Activated T-cell treated with anti-CD3 and anti-CD28 coated beads for 24 hours (primary cell): ENCODE measurements around the gene SYPL1.
A peak's percentile ranks its signal among the peaks of the same experiment; 100 is the strongest.

Experiments used
- DNase-seq: peaks from one replicate; pipeline ENCODE4 v3.0.0-alpha.2; 2020; ENCODE audit warnings: low read depth

The SYPL1 gene

DNA sequence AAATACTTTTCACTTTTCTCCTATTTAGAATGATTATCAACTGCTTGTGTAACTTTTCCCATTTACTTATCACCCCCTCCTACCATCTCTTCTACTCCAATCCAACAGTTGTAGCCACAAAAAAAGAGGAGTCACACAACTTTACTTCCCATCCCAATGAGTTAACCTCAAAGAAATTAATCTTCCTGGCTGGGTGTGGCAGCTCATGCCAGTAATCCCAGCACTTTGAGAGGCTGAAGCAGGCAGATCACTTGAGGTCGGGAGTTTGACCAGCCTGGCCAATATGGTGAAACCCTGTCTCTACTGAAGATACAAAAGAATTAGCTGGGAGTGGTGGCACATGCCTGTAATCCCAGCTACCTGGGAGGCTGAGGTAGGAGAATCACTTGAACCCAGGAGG, 19.9 kb downstream of the SYPL1 start:
- no peak for DNase-seq

DNA sequence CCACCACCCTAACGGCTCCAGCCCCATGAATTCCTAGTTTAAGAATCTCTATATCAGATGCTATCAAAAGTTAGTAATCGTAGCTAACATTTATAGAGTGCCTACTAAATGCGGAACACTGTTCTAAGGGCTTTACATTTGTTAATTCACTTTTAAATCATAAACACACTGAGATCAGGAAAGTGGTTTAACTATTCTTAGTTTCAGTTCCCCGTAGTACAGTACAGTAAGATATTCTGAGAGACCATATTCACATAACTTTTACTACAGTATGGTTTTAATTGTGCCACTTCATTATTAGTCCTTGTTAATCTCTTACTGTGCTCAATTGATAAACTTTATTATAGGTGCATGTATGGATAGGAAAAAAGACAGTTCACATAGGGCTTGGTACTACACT, 22.5 kb downstream of the SYPL1 start:
- DNase-seq = no peak

DNA sequence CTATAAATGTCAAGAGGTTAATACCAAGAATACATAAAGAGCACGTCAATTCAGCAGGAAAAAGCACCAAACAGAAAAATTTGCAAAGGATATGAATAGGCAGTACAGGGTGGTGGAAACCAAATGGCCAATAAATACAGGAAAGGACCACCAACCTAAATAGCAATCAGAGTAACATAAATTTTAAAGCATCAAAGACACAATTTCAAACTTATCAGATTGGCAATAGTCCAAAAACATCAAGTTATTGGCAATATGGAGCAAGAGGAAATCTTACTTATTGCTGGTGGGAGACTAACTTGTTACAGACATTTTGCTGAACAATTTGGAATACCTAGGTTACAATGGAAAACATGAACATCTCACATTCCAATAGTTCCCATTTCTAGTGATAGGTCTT, 24.1 kb downstream of the SYPL1 start:
- DNase-seq = no peak

DNA sequence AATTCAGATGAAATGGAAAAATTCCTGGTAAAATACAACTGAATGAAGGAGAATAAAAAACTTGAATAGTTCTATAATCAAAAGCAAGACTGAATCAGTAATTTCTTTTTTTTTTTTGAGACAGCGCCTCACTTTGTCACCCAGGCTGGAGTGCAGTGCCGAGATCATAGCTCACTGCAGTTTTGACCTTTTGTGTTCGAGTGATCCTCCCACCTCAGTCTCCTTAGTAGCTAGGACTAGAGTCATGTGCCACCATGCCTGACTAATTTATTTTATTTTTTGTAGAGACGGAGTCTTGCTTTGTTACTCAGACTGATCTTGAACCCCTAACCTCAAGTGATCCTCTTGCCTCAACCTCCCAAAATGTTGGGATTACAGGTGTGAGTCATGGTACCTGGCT, 26.1 kb downstream of the SYPL1 start:
- DNase-seq = no peak

DNA sequence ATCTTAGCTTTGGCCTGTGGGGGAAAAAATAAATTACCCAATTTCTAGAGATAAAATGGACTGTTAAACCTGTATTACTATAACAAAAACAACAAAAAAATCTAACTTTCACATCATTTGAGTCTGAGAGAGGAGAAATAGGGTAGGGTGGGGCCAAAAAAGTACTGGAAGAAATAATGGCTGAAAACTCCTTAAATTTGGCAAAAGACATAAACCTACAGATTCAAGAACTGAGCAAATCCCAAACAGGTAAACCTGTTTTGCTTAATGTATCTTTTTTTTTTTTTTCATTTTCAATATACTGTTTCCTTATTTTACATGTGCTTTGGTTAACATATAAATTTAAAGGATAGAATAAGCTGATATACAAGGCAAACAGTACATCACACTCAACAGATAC, 27.1 kb downstream of the SYPL1 start:
- DNase-seq = no peak

DNA sequence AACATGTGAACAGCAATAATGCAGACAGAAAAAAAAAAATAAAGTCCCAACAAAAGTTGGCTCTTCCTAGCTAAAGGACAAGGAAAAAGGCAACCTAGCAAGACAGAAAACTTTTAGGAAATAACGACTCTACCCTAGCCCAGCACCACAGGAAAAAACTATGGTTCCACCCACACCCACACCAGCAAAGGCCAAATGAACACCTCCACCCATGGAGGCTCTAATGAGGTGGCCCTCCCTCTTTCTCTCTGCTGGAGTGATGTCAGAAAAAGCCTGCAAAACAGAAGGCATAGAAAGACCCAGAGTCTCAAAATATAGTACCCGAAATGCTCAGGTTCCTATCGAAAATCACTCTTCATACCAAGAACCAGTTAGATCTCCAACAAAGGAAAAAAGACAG, 28.4 kb downstream of the SYPL1 start:
- no peak for DNase-seq

DNA sequence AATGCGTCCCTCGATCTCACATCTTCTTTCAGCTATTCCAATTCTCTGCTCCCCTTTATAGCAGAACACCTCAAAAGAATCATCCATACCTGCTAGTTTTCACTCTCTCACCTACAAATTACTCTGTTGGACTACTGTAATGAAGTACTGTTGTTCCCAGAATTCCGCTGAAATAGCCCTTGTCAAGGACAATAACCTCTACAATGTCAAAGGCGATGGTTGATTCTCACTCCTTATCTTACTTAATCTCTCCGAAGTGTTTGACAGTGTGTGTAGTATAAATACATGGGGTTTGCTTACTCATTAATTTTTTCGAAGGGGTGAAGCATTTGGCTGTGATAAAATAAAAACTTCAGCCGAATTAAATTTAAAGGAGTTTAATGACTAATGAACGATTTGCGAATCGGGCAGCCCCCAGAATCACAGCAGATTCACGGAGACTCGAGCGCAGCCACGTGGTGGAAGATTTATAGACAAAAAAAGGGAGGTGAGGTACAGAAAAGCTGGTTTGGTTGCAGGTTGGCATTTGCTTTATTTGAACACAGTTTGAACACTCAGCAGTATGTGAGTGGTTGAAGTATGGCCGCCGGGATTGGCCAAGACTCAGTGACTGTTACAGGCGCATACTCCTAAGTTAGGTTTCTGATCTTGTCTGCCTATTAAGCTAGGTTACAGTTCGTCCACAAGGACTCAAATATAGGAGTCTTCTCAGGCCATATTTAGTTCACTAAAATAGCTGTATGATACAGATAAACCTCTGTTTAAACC, 29.8 kb downstream of the SYPL1 start:
- DNase-seq = no peak

DNA sequence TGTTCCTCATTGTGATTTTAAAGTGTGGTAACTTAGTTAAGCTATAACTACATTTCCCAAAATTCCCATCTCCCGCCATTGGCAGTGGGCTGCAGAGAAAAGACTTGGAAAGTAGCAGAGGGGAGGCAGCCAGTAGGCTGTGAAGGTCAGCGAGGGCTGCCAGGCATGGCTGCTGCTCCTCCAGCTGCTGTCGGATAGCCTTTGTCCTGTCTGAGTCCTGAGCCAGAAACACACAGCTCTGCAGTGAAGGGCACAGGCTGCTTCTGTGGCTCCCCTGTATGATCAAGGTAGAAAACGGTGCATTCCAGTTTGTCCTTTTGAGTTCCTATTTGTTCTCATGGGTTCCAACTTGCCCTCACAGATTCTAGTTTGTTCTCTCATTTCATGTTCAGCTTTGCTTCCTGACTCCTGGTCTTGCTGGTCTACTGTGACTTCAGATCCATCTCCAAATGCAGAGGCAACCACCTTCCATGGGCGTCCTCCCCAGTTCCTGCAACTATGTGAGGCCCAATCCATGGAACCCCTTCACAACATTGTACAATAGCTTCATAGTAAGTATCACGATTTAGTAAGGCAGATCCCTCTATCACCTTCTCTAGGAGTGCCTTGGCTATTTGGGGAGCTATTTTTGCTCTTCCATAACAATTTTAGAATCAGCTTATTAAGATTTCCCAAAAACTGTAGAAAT, 31.7 kb downstream of the SYPL1 start:
- DNase-seq = no peak

DNA sequence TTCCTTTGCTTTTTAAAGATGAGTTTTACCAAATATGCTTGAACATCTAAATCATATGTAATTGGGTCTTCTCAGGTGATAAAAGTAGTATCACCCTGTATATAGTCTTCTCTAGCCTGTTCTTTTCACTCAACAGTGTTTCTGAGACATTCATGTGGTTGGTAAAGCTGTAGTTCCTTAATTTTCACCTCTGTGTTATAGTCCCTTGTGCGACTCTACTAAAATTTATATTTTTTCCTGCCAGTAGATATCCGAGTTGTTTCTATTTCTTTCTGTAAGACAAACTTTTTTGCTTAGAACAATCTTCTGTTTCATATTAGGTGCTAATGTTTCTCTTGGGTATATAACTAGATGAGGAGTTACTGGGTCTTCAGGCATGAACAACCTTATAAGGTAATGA, 35.6 kb downstream of the SYPL1 start:
- DNase-seq = no peak

DNA sequence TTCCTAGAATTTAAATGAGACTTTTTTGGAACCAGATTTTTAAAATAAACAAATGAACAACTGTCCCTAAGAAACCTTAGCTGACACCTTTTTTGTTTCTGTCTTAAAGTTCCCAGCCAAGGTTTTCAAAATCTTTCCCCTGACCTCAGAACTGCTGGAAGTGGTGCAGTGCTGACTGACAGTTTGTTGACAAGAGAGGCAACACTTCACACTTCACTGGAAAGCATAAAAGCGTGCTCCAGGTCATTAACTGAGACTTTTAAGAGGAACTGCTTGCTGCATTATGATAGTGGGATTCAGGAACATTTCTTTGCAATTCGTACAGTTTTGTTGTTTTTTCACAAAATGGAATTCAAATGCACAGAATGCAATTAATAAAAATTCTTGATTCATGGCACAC, 36.2 kb downstream of the SYPL1 start:
- no peak for DNase-seq

DNA sequence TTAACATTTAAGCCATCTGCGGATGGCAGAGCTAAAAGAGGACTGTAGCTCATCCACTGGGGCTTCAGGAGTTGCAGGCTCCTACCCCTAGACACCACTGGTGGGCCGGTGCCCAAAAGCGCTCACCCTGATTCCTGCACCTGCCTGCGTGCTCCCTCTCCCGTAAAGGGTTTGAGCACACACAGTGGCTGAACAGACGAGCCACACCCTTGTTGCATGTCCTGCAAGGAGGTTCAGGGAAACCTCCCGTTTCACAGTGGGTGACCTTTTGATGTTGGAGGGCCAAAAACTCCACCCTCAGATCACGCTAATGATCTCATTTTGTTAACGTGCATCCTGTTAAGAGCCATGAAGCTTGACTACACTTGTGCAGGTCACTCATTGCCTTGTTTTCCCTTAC, 37.9 kb downstream of the SYPL1 start:
- DNase-seq = no peak

DNA sequence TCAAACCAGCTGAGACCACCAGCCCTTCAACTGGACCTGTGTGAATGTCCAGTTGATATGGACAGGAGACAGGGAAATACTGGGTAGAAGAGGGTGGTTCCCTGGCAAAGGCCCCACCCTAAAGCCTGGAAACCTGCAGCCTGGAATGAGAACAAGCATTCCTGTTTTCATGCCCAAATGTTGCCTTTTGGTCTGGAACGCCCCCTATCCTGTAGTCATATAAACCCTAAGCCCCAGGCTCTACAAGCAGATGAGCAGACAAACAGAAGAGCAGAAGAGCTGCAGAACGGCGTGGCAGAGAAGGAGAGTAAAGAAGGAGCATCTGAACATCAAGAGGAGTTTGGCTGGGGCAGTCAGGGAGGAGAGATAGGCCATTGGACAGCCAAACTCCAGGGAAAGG, 38.4 kb downstream of the SYPL1 start:
- no peak for DNase-seq

DNA sequence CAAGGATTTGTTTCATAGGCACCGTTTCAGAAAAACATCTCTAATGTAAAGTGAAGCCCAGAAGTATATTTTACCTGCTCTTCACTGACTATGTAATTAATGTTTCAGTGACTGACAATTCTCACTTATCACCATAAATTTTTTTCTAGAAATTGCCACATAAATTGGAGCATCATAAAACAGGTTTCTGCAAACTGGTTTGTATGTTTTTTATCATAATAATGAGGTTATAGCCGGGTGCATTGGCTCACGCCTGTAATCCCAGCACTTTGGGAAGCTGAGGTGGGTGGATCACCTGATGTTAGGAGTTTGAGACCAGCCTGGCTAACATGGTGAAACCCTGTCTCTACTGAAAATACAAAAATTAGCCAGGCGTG, 39.4 kb downstream of the SYPL1 start:
- DNase-seq = no peak

DNA sequence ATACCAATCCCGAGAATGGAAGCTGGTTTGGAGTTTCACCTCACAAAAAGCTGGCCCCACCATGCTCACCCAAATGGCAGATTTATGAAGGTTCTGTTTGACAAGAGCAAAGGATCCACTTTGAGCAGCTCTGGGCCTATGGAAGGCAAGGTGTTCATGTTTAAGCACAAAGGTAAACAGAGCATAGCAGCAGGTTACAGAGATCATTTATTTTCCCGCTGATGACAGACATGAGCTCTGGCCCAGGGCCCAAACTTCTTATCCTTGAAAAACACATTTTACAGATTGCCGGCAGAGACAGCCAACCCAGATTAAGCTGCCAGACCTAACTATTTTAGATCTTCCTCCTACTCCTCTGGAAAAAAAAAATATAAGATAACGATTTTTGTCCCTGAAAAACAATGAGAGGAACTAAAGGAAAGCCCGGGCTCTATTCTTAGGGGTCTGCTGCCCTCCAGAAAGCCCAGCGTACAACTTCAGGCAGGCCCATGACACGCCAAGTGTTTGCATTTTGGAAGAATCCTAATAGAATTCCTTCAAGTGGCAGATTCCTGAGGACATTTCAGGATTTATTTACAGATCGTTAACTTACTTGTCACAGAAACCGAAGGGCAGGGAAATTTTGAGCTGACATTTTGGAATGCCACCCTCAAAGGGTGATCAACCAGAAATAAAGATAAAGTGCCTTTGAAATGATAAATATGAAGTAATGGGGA, 40.0 kb downstream of the SYPL1 start:
- no peak for DNase-seq

DNA sequence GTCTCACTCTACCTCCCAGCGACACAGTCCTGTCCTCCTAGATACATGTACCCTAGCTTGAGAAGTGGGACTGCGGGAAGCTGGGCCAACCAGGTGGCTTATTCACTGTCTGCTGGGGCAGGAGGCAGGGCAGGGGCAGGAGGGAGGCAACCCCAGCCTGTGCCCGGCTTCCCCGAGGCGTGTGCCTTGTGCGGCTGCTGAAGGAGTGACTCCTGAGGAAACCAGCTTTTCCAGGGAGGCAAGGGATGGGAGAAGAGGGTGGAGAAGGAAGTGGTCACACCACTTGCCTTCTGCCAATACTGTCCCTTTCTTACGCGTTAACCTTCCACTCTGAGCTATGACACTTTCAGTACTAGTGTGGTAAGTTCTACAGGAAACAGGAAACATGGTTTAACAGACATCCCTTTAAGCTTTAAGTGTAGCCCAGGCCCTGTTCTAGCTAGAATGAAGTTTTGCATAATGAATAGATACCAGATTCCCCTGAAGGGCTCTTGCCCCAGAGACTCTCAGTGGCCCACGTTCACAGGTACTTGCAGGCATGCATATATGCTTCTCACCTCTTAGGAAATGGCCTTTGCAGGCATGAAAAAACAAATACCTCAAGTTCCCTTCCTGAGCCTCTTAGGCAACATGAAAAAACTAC, 40.6 kb downstream of the SYPL1 start:
- DNase-seq = peak; percentile 27

DNA sequence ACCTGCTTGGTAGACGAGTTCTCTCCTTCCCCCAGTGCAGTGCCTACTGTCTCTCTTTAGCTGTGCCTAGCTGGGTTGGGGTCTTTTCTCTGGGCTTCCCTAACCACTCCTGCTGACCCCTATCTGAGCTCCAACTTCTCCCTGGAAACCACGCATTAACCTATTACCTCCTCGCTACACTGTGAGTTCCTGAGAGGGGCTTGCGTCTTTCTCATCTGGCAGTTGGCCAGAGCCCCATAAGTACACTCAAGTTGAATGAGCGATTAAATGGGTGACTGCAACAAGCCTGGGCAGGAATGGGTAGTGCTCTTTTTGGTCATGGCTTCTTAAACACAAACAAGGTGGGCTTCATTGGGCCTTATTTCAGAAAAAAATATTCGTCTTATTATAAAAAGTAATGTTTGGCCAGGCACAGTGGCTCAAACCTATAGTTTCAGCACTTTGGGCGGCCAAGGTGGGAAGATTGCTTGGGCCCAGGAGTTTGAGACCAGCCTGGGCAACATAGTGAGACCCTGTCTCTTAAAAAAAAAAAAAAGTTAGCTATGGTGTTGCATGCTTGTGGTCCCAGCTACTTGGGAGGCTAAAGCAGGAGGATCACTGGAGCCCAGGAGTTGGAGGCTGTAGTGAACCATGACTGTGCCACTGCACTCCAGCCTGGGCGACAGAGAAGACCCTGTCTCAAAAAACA, 41.4 kb downstream of the SYPL1 start:
- no peak for DNase-seq

DNA sequence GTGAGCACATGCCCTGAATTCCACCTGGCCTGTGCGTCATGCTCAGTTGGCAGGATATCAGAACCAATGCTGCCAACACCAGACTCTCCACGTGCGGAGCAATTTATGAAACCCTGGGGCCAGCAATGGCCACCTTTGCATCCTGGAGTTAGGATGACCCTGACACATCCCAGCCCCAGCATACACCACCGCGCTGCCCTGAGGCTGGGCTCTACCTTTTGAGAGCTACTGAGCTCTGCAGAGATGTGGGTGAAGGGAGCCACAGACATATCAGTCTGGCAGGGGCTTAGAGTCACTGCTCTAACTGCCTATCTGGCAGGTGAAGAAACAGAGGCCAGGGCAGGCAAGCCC, 41.9 kb downstream of the SYPL1 start:
- DNase-seq = no peak

DNA sequence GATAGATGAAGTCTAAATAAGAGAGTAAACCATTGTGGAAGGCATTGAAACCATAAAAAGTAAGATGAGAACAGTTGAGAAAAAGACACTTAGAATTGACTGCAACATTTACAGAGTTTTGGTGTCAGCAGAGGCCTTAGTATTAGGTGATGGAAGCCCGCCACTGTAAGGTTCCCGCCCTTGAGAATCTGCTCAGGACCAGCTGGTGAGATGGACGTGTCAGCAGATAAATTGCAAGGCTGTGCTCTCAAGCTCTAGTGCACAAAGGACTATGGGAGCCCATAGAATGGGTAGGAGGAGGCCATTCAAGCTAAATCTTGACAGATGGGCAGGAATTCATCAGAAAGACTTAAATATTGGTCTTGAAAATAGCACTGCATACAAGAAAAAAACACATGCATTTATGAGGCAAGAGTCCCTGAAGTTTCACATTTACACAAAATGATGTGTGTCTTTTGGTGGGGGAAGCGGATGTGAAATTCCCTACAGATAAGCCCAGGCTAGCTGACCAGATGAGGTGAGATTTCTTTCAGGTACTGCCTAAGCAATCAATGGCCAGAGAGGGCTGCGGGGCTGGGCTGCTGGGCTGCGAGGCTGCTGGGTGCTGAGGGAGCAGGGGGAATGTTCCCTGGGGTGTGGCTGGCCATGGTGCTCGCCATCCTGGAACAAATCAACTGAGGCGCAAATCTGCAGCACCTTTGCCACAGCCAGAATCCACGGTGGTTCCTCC, 42.5 kb downstream of the SYPL1 start:
- no peak for DNase-seq

DNA sequence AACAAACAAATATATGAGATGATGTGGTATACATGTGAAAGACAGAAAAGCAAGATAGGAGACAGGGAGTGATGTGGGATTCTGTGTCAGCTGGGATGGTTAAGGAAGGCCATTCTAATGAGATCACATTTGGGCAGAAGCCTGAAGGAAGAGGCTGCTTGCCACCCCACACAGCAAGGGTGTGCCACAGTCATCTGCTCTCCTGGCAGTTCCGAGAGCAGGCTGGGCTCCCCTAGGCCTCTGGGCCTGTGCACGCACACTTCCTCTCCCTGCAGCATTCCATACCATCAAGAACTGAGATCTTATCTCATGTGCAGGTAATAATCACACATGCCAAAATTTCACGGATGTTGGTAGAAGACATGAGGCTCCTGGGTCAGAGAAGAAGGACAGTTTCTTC, 43.1 kb downstream of the SYPL1 start:
- no peak for DNase-seq

DNA sequence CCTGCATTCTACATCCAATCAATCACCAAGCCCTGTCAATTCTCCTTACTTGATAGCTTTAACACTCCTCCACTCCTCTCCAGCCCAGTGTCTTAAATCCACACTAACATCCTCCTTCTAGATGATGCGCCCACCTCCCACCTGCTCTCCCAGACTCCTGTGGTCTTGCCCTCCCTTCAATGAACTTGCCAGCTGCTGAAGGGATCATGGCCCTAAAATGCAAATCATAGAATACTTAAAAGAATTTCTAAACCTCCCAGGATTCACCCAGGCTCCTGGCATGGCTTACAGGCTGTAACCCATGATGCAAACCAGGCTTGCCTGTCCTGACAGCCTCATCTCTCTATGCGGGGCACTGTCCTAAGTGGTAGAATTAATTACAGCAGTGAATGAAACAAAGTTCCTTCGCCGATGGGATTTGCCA, 43.6 kb downstream of the SYPL1 start:
- no peak for DNase-seq

DNA sequence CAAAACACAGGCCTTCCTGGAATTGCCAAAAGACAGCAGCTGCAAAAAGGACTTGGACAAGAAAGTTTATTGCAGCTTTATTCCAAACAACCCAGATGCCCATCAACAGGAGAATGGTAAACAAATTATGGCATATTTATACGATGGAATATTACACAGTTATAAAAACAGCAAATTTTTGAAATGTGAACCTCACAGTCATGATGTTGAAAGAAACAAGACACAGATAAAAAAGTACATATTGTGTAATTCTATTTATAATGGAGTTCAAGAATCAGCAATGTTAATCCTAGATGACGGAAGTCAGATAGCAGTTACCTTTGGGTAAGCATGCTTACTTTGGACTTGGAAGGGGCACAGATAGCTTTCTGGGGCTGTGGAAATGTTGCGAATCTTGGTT, 44.4 kb downstream of the SYPL1 start:
- no peak for DNase-seq
